ENCODE results near the gene TBP.

- TF ChIP-seq CTCF (conservative IDR thresholded peaks at IDR 0.05; ENCODE audit: low read depth, low read length) = no peak
- TF ChIP-seq EZH2 (IDR thresholded peaks at IDR 0.05; ENCODE audit: low read length, unreplicated experiment) = no peak
These were observed 39.3 kb upstream of the TBP start for GRCh38 chr6:170514908-170515307.
